KOPT-K1 (cell line): Measurements from ENCODE around the gene ERBB4.
"Not testable (repeated sequence)": the region's sequence is repeated elsewhere in the genome, so short reads cannot be mapped to it uniquely, and the experiment has no call there.

Source experiments
- H3K27ac ChIP-seq: fragments of 200-600 bp; sonication (generic); 2 replicates; pipeline ENCODE4 v1.5.1; 2016; ENCODE audit warnings: antibody characterized with exemption, mild to moderate bottlenecking, low read depth, low read length; ENCODE audit not compliant: poor library complexity, severe bottlenecking
- H3K36me3 ChIP-seq: fragments of 200-600 bp; sonication (generic); 2 replicates; pipeline ENCODE4 v1.5.1; 2017; ENCODE audit warnings: antibody characterized with exemption, mild to moderate bottlenecking, low read length, moderate library complexity; ENCODE audit not compliant: insufficient read depth
- H3K9me3 ChIP-seq: fragments of 200-600 bp; sonication (generic); 2 replicates; pipeline ENCODE4 v1.5.1; 2017; ENCODE audit warnings: antibody characterized with exemption, low read length, mild to moderate bottlenecking; ENCODE audit not compliant: insufficient read depth, poor library complexity, severe bottlenecking

Gene ERBB4

DNA sequence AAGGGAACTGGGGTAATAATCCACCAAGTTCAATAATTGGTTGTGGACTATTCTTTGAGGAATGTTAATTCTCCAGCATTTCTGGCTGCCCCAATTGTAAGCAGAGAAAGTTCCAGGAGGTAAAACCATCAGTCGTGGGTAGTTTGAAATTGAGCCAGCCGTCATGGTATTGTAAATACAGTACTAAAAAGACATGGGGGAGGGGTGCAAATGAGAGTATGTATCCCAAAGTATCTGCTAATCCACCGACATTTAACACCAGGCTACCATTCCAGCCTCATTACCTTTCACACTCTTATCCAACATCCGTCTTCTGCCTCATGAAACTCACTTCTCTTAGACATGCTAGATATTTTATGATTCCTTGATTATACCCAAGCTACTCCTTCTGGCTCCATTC lies 507.9 kb downstream of the ERBB4 start:
- no peaks in the 10 kb centered on the region for H3K9me3 ChIP-seq
- no peaks in the 10 kb centered on the region for H3K36me3 ChIP-seq
- no peak overlapping the region for H3K27ac ChIP-seq

GRCh38 chr2:212028798-212029394 lies 509.7 kb downstream of the ERBB4 start:
- H3K27ac ChIP-seq, result no peak overlapping the region
- H3K36me3 ChIP-seq, result no peaks in the 10 kb centered on the region
- H3K9me3 ChIP-seq, result no peaks in the 10 kb centered on the region

DNA sequence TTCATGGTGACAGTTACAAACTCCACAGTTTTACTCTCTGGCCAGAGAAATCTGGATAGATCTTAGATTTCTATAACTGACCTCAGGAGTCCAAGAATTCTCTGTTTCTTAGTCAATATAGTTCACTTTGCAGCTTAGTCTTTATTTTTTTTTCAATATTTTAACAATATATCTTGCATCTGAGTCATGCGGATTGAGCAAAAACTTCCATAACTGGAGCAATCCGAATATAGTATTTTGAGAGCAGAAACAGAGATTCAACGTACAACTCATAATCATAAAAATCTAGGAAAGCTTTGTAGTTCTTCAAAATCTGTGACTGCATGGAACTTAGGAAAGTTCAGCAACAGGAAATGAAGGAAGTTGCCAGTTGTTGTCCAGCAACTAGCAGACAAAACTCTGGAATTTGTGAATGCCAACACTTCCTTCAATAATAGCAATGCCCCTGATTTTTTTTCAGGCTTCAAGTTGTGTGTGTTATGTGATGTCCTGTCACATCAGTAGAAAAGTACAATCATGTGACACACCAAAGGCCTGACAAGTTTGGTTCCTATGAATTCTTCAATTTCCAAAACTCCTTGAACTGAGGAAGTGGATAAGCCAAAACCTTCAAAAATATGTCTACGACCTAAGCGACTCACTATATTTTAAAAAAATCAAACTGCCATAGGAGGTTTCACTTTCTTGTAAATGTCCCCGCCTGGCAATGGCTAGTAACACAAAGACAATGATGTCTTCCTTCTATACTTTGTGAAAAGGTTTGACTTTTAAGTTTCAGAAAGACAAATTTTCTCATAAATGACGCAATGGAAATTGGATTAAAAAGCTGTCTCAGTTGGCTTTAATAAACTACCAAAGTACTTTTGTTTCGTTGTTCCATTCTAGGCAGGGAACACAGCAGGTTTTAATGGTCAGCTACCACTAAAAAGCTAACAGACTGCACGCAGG lies 510.6 kb downstream of the ERBB4 start:
- no peak overlapping the region for H3K27ac ChIP-seq

DNA sequence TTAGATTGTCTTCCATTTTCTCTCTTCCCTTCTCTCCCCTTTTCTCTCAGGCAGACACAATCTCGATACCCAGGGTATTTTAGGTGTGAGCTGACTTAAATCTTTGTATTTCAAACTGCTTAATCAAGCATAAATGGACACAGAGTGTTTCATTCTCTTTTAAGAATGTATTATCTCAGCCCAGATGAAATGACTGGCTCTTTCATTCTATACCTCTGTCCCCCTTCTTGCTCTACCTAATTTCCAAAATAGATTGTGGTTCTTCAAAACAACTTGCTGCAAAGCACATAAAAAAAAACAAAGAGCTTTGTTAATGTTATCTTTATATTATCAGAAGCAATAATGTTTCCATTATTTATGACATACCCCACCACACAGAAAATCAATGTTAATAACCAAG lies 514.6 kb downstream of the ERBB4 start:
- Histone ChIP-seq H3K27ac (no peak overlapping the region), H3K36me3 (no peaks in the 10 kb centered on the region), H3K9me3 (no peaks in the 10 kb centered on the region)

More for the DNA sequence above, 510.6 kb downstream of the ERBB4 start:
- no peaks in the 10 kb centered on the region for H3K9me3 ChIP-seq
- H3K36me3 ChIP-seq, result no peaks in the 10 kb centered on the region

DNA sequence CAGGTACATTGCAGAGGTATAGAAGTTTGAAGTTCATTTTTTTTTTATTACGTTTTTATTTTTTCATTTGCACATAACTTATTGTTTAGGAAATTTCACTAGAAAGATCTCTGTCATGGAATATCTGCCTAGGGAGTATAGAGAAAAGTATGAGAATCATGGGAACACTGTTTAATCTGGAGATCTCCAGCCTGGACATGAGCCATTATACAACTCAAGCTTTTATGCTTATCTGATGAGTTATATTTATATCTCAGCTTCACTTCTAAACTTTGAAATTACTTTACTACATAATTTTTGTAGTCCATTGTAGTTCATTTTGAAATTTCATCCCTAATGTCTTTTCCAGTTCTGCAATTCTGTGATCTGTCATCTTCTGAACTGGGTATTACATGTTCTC lies 515.6 kb downstream of the ERBB4 start:
- H3K36me3 ChIP-seq, result no peaks in the 10 kb centered on the region

DNA sequence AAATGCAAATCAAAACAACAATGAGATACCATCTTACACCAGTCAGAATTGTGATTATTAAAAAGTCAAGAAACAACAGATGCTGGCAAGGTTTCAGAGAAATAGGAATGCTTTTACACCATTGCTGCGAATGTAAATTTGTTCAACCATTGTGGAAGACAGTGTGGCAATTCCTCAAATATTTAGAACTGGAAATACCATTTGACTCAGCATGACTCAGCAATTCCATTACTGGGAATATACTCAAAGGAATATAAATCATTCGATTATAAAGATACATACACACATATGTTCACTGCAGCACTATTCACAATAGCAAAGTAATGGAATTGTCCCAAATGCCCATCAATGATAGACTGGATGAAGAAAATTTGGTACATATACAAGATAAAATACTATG lies 516.7 kb downstream of the ERBB4 start:
- Histone ChIP-seq H3K36me3 (no peaks in the 10 kb centered on the region), H3K27ac (no peak overlapping the region), H3K9me3 (no peaks in the 10 kb centered on the region)

More for the DNA sequence above, 515.6 kb downstream of the ERBB4 start:
- Histone ChIP-seq H3K27ac (no peak overlapping the region), H3K9me3 (no peaks in the 10 kb centered on the region)

GRCh38 chr2:212015588-212015987 lies 523.0 kb downstream of the ERBB4 start:
- no peaks in the 10 kb centered on the region for H3K9me3 ChIP-seq
- no peaks in the 10 kb centered on the region for H3K36me3 ChIP-seq
- H3K27ac ChIP-seq, result no peak overlapping the region

GRCh38 chr2:212013626-212014025 lies 525.0 kb downstream of the ERBB4 start:
- H3K27ac ChIP-seq, result no peak overlapping the region
- H3K9me3 ChIP-seq, result no peaks in the 10 kb centered on the region
- no peaks in the 10 kb centered on the region for H3K36me3 ChIP-seq

GRCh38 chr2:212010305-212010704 lies 528.3 kb downstream of the ERBB4 start:
- not testable (repeated sequence) for H3K36me3 ChIP-seq, H3K9me3 ChIP-seq, H3K27ac ChIP-seq

GRCh38 chr2:212007972-212008371 lies 530.6 kb downstream of the ERBB4 start:
- Histone ChIP-seq H3K27ac (no peak overlapping the region), H3K9me3 (no peaks in the 10 kb centered on the region), H3K36me3 (no peaks in the 10 kb centered on the region)

DNA sequence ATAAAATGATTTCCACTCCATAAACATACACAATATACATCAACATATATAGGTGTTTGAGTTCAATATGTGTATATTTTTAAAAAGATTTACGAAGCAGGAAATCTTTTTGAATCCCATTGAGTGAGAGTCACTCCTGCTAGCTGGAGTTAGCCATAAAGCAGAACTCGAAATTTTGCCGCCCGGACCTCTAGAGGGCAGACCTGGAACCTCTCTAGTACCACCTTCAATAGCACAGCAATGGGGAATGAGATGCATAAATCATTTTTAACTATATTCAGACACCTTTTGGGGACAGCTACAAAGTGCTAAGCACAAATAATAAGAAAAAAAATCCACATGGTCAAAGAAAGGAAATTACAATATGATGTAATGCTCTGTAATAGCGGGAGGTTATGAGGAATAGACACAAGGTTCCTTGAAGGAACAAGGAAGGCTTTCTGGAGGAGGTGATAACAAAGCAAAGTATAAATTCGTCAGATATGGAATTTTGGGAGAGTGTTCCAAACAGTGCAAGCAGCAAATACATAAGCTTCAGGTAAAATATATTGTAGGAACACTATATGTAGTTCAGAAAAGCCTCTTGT lies 533.4 kb downstream of the ERBB4 start:
- no peaks in the 10 kb centered on the region for H3K36me3 ChIP-seq
- H3K9me3 ChIP-seq, result no peaks in the 10 kb centered on the region
- no peak overlapping the region for H3K27ac ChIP-seq

GRCh38 chr2:212001325-212001724 lies 537.3 kb downstream of the ERBB4 start:
- Histone ChIP-seq H3K36me3 (no peaks in the 10 kb centered on the region), H3K9me3 (no peaks in the 10 kb centered on the region)

GRCh38 chr2:211996857-211997256 lies 541.7 kb downstream of the ERBB4 start:
- Histone ChIP-seq H3K36me3 (no peaks in the 10 kb centered on the region), H3K27ac (no peak overlapping the region), H3K9me3 (no peaks in the 10 kb centered on the region)

More at GRCh38 chr2:212001325-212001724, 537.3 kb downstream of the ERBB4 start:
- H3K27ac ChIP-seq, result no peak overlapping the region

GRCh38 chr2:211994806-211995205 lies 543.8 kb downstream of the ERBB4 start:
- H3K27ac ChIP-seq, result no peak overlapping the region
- H3K9me3 ChIP-seq, result no peaks in the 10 kb centered on the region
- H3K36me3 ChIP-seq, result no peaks in the 10 kb centered on the region

GRCh38 chr2:211990335-211990734 lies 548.3 kb downstream of the ERBB4 start:
- Histone ChIP-seq H3K27ac (no peak overlapping the region), H3K9me3 (no peaks in the 10 kb centered on the region), H3K36me3 (no peaks in the 10 kb centered on the region)
